Mesenchymal stem cell (in vitro differentiated cells and primary cell): ENCODE results near the gene ZMAT5.

Experiments
- DNase-seq: peaks from one replicate; pipeline ENCODE4 v3.0.0-alpha.2; 2013
- H2AFZ ChIP-seq: one replicate; pipeline ENCODE4 v1.6.1; 2013; ENCODE audit warnings: low read depth, mild to moderate bottlenecking, control low read depth, inconsistent platforms, low read length, moderate library complexity
- H2AK5ac ChIP-seq: 2 replicates; pipeline ENCODE4 v1.6.1; 2013; ENCODE audit warnings: low read length, moderate library complexity, mild to moderate bottlenecking, inconsistent platforms; ENCODE audit not compliant: severe bottlenecking
- H2BK120ac ChIP-seq: one replicate; pipeline ENCODE4 v1.6.1; 2013; ENCODE audit warnings: low read depth, mild to moderate bottlenecking, inconsistent platforms, low read length, moderate library complexity
- H2BK12ac ChIP-seq, 2 experiments: one replicate each; pipeline ENCODE4 v1.6.1; 2013; ENCODE audit warnings: inconsistent platforms in 2 of 2, low read length in 2 of 2, mild to moderate bottlenecking in 2 of 2, moderate library complexity in 2 of 2, control low read depth in 1 of 2
- H2BK15ac ChIP-seq: one replicate; pipeline ENCODE4 v1.6.1; 2013; ENCODE audit warnings: mild to moderate bottlenecking, low read depth, inconsistent platforms; ENCODE audit not compliant: poor library complexity, severe bottlenecking
- H2BK5ac ChIP-seq: 2 replicates; pipeline ENCODE4 v1.6.1; 2013; ENCODE audit warnings: low read depth, mild to moderate bottlenecking, low read length, control low read depth, inconsistent platforms; ENCODE audit not compliant: poor library complexity, severe bottlenecking
- H3K14ac ChIP-seq, 2 experiments: one replicate each; pipeline ENCODE4 v1.6.1; 2013; ENCODE audit warnings: inconsistent platforms in 2 of 2, low read length in 2 of 2, control low read depth in 1 of 2, mild to moderate bottlenecking in 1 of 2, moderate library complexity in 1 of 2
- H3K18ac ChIP-seq, 2 experiments: one replicate each; pipeline ENCODE4 v1.6.1; 2013; ENCODE audit warnings: inconsistent platforms in 2 of 2, low read length in 2 of 2, control low read depth in 1 of 2, low read depth in 1 of 2, mild to moderate bottlenecking in 1 of 2
- H3K23ac ChIP-seq, 2 experiments: one replicate each; pipeline ENCODE4 v1.6.1; 2013; ENCODE audit warnings: inconsistent platforms in 2 of 2, low read length in 2 of 2, mild to moderate bottlenecking in 2 of 2, moderate library complexity in 2 of 2, control low read depth in 1 of 2
- H3K27ac ChIP-seq: 2 replicates; pipeline ENCODE4 v1.5.1; 2013; ENCODE audit warnings: mild to moderate bottlenecking, moderate library complexity, low read length, control low read depth, inconsistent platforms; ENCODE audit not compliant: poor library complexity, severe bottlenecking
- H3K27me3 ChIP-seq, 2 experiments: 2 replicates each; pipeline versions ENCODE4 v1.6.1 to v1.7.0; 2013; ENCODE audit warnings: low read length in 2 of 2, mild to moderate bottlenecking in 2 of 2, moderate library complexity in 2 of 2, control low read depth in 1 of 2, inconsistent platforms in 1 of 2; ENCODE audit not compliant: control insufficient read depth in 1 of 2, insufficient read depth in 1 of 2
- H3K36me3 ChIP-seq, 2 experiments: 2 replicates each; pipeline versions ENCODE4 v1.6.1 to v1.7.0; 2013; ENCODE audit warnings: low read length in 2 of 2, control low read depth in 1 of 2, inconsistent platforms in 1 of 2, low read depth in 1 of 2, mild to moderate bottlenecking in 1 of 2; ENCODE audit not compliant: insufficient read depth in 2 of 2, control insufficient read depth in 1 of 2
- H3K4ac ChIP-seq, 2 experiments: one replicate each; pipeline ENCODE4 v1.6.1; 2013; ENCODE audit warnings: inconsistent platforms in 2 of 2, low read length in 2 of 2, mild to moderate bottlenecking in 2 of 2, moderate library complexity in 2 of 2, control low read depth in 1 of 2, low read depth in 1 of 2
- H3K4me1 ChIP-seq: 2 replicates; pipeline ENCODE4 v1.6.1; 2013; ENCODE audit warnings: low read depth, low read length, control low read depth; ENCODE audit not compliant: control insufficient read depth, insufficient read depth
- H3K4me2 ChIP-seq: 2 replicates; pipeline ENCODE4 v1.6.1; 2013; ENCODE audit warnings: low read length, mild to moderate bottlenecking, inconsistent platforms; ENCODE audit not compliant: poor library complexity, severe bottlenecking
- H3K4me3 ChIP-seq, 2 experiments: 2 replicates each; pipeline versions ENCODE4 v1.5.1 to v1.7.0; 2013; ENCODE audit warnings: low read length in 2 of 2, mild to moderate bottlenecking in 2 of 2, control low read depth in 1 of 2, low read depth in 1 of 2; ENCODE audit not compliant: insufficient read depth in 1 of 2
- H3K79me1 ChIP-seq: replicated peaks from 2 replicates; pipeline ENCODE4 v1.6.1; 2013; ENCODE audit warnings: mild to moderate bottlenecking, control low read depth, low read length, inconsistent platforms; ENCODE audit not compliant: poor library complexity, severe bottlenecking
- H3K9ac ChIP-seq: 2 replicates; pipeline ENCODE4 v1.7.0; 2013; ENCODE audit warnings: mild to moderate bottlenecking, low read length, moderate library complexity
- H3K9me3 ChIP-seq: 2 replicates; pipeline ENCODE4 v1.7.0; 2013; ENCODE audit warnings: mild to moderate bottlenecking, low read length; ENCODE audit not compliant: control insufficient read depth
- H4K8ac ChIP-seq: one replicate; pipeline ENCODE4 v1.6.1; 2013; ENCODE audit warnings: inconsistent platforms, mild to moderate bottlenecking, low read length, moderate library complexity
- H4K91ac ChIP-seq: one replicate; pipeline ENCODE4 v1.6.1; 2013; ENCODE audit warnings: mild to moderate bottlenecking, low read length, inconsistent platforms
- WGBS: methylation state at CpG from one replicate; pipeline ENCODE4 v1.1.7; 2013; ENCODE audit warnings: mixed read lengths; 5-methylcytosine and 5-hydroxymethylcytosine counted together

Gene ZMAT5

GRCh38 chr22:29740216-29740615, 26.6 kb downstream of the ZMAT5 start:
- Histone ChIP-seq H3K4me1 (peaks cover 5% of the 10 kb centered on the region), H2BK12ac (no peak overlapping the region), H3K9ac (no peak overlapping the region), H3K14ac (no peak overlapping the region), H3K27me3 (no peaks in the 10 kb centered on the region), H4K8ac (no peak overlapping the region), H3K27ac (no peak overlapping the region), H4K91ac (no peak overlapping the region), H2BK120ac (no peak overlapping the region), H3K79me1 (no peaks in the 10 kb centered on the region), H2AFZ (no peak overlapping the region), H3K4me2 (no peak overlapping the region), H3K4ac (no peak overlapping the region), H2BK15ac (no peak overlapping the region), H3K9me3 (no peaks in the 10 kb centered on the region), H2BK5ac (no peak overlapping the region), H3K18ac (no peak overlapping the region), H3K4me3 (no peak overlapping the region), H3K36me3 (peaks cover 28 to 59% of the 10 kb centered on the region in 2 experiments), H2AK5ac (no peak overlapping the region), H3K23ac (no peak overlapping the region)
- WGBS, result 95% methylated on average over 4 of the region's 5 CpGs
- DNase-seq, result no peak

GRCh38 chr22:29739346-29739875, 27.4 kb downstream of the ZMAT5 start:
- no peak overlapping the region for H3K14ac ChIP-seq
- DNase-seq, result no peak
- H2BK5ac ChIP-seq, result no peak overlapping the region
- H3K9me3 ChIP-seq, result no peaks in the 10 kb centered on the region
- H4K8ac ChIP-seq, result no peak overlapping the region
- no peak overlapping the region for H3K4me2 ChIP-seq
- H2AK5ac ChIP-seq, result no peak overlapping the region
- H3K4me3 ChIP-seq, result no peak overlapping the region
- no peaks in the 10 kb centered on the region for H3K79me1 ChIP-seq
- no peak overlapping the region for H2BK12ac ChIP-seq
- no peak overlapping the region for H4K91ac ChIP-seq
- H3K9ac ChIP-seq, result no peak overlapping the region
- H2AFZ ChIP-seq, result no peak overlapping the region
- H3K27me3 ChIP-seq, result no peaks in the 10 kb centered on the region
- WGBS, result 93% methylated on average over 17 of the region's 17 CpGs
- H3K4ac ChIP-seq, result no peak overlapping the region
- peaks cover 28 to 59% of the 10 kb centered on the region in 2 experiments for H3K36me3 ChIP-seq
- H3K23ac ChIP-seq, result no peak overlapping the region
- H2BK120ac ChIP-seq, result no peak overlapping the region
- H3K18ac ChIP-seq, result no peak overlapping the region
- H2BK15ac ChIP-seq, result no peak overlapping the region
- no peak overlapping the region for H3K27ac ChIP-seq
- H3K4me1 ChIP-seq, result peaks cover 2% of the 10 kb centered on the region

- H4K91ac ChIP-seq, result no peak overlapping the region
- H3K4me3 ChIP-seq, result no peak overlapping the region
- no peak overlapping the region for H2AFZ ChIP-seq
- H2BK15ac ChIP-seq, result no peak overlapping the region
- H2BK120ac ChIP-seq, result no peak overlapping the region
- no peaks in the 10 kb centered on the region for H3K9me3 ChIP-seq
- peaks cover 28 to 63% of the 10 kb centered on the region in 2 experiments for H3K36me3 ChIP-seq
- no peak overlapping the region for H3K9ac ChIP-seq
- H4K8ac ChIP-seq, result no peak overlapping the region
- H3K4me2 ChIP-seq, result no peak overlapping the region
- no peak overlapping the region for H3K27ac ChIP-seq
- H2BK5ac ChIP-seq, result no peak overlapping the region
- H3K4me1 ChIP-seq, result peaks cover 10% of the 10 kb centered on the region
- no peaks in the 10 kb centered on the region for H3K27me3 ChIP-seq
- no peak overlapping the region for H3K18ac ChIP-seq
- 93% methylated on average over 13 of the region's 15 CpGs for WGBS
- no peak for DNase-seq
- no peak overlapping the region for H2BK12ac ChIP-seq
- H3K79me1 ChIP-seq, result no peaks in the 10 kb centered on the region
- no peak overlapping the region for H3K23ac ChIP-seq
- H3K14ac ChIP-seq, result no peak overlapping the region
- H2AK5ac ChIP-seq, result no peak overlapping the region
- no peak overlapping the region for H3K4ac ChIP-seq
Observed at GRCh38 chr22:29738118-29738815, 28.5 kb downstream of the ZMAT5 start.

GRCh38 chr22:29737251-29738117, 29.3 kb downstream of the ZMAT5 start:
- no peak overlapping the region for H3K18ac ChIP-seq
- H3K36me3 ChIP-seq, result peaks cover 27 to 65% of the 10 kb centered on the region in 2 experiments
- H2AK5ac ChIP-seq, result no peak overlapping the region
- H3K79me1 ChIP-seq, result no peaks in the 10 kb centered on the region
- H3K4me3 ChIP-seq, result no peak overlapping the region
- H2BK15ac ChIP-seq, result no peak overlapping the region
- no peak overlapping the region for H2BK5ac ChIP-seq
- H2BK120ac ChIP-seq, result no peak overlapping the region
- H4K8ac ChIP-seq, result no peak overlapping the region
- H3K4me2 ChIP-seq, result no peak overlapping the region
- WGBS, result 89% methylated on average over 22 of the region's 22 CpGs
- no peak overlapping the region for H3K23ac ChIP-seq
- no peaks in the 10 kb centered on the region for H3K27me3 ChIP-seq
- no peaks in the 10 kb centered on the region for H3K9me3 ChIP-seq
- H3K14ac ChIP-seq, result no peak overlapping the region
- H3K4me1 ChIP-seq, result peaks cover 13% of the 10 kb centered on the region
- no peak overlapping the region for H4K91ac ChIP-seq
- H3K4ac ChIP-seq, result no peak overlapping the region
- DNase-seq, result no peak
- H3K27ac ChIP-seq, result no peak overlapping the region
- H2BK12ac ChIP-seq, result no peak overlapping the region
- no peak overlapping the region for H3K9ac ChIP-seq
- no peak overlapping the region for H2AFZ ChIP-seq
